H1 (cell line): ENCODE measurements around the gene SLC38A1. TPM values are rescaled to one million over a fixed set of nuclear protein-coding genes. Genes with fewer than 3 reads are reported as not detected.

Experiments
- CTCF ChIA-PET: fragments of 300-600 bp; sonication (Branson Sonifier 250); formaldehyde crosslinking; loops from one replicate; lab custom pipeline; 2021; ENCODE audit not compliant: partially characterized antibody; lab: Charles Lee
- POLR2A ChIA-PET: fragments of 300-600 bp; sonication (Branson Sonifier 250); formaldehyde crosslinking; loops from one replicate; lab custom pipeline; 2021; ENCODE audit warnings: inconsistent platforms; ENCODE audit not compliant: partially characterized antibody; lab: Charles Lee
- DNase-seq, 2 experiments: peaks; one replicate each; pipeline versions ENCODE4 v3.0.0 to v3.0.0-alpha.2; 2010 to 2022; ENCODE audit warnings: low spot score in 2 of 2, low read depth in 1 of 2, mixed read lengths in 1 of 2
- FAIRE-seq: peaks from 2 replicates; lab custom pipeline; 2011; peaks lifted over from hg19 to GRCh38; lab: Jason Lieb, UNC
- H2AFZ ChIP-seq: 2 replicates; pipeline ENCODE4 v1.8.1; 2012; ENCODE audit warnings: low read length, inconsistent platforms
- H2AK5ac ChIP-seq: 2 replicates; pipeline ENCODE4 v1.6.1; 2013; ENCODE audit warnings: low read depth, low read length
- H2BK120ac ChIP-seq: replicated peaks from 2 replicates; pipeline ENCODE3; 2013; ENCODE audit warnings: low read depth, low read length, inconsistent platforms
- H2BK12ac ChIP-seq: 2 replicates; pipeline ENCODE4 v1.6.1; 2013; ENCODE audit warnings: low read depth, low read length
- H2BK15ac ChIP-seq: 2 replicates; pipeline ENCODE4 v1.6.1; 2013; ENCODE audit warnings: low read length
- H2BK20ac ChIP-seq: 2 replicates; pipeline ENCODE4 v1.6.1; 2013; ENCODE audit warnings: low read length
- H2BK5ac ChIP-seq: 2 replicates; pipeline ENCODE4 v1.6.1; 2013; ENCODE audit warnings: low read depth, low read length
- H3K14ac ChIP-seq: 2 replicates; pipeline ENCODE4 v1.6.1; 2013; ENCODE audit warnings: inconsistent platforms; ENCODE audit not compliant: insufficient read length
- H3K18ac ChIP-seq: 2 replicates; pipeline ENCODE4 v1.6.1; 2013; ENCODE audit warnings: low read length; ENCODE audit errors: extremely low read depth
- H3K23ac ChIP-seq: 2 replicates; pipeline ENCODE4 v1.6.1; 2013; ENCODE audit warnings: inconsistent platforms; ENCODE audit not compliant: insufficient read length
- H3K23me2 ChIP-seq: 2 replicates; pipeline ENCODE4 v1.6.1; 2013; ENCODE audit warnings: low read depth, low read length
- H3K27ac ChIP-seq: 2 replicates; pipeline ENCODE4 v1.6.1; 2011; ENCODE audit warnings: low read depth, low read length, inconsistent platforms
- H3K27me3 ChIP-seq, 4 experiments: replicated peaks in 1 of 4; 1 replicate in 1 of 4; 2 replicates in 3 of 4; pipeline versions ENCODE4 v1.6.1 to v1.8.1; 2011 to 2013; ENCODE audit warnings: low read length in 3 of 4, mild to moderate bottlenecking in 3 of 4, inconsistent platforms in 2 of 4, mixed read lengths in 2 of 4, moderate library complexity in 1 of 4; ENCODE audit not compliant: control insufficient read depth in 3 of 4, insufficient read depth in 3 of 4; ENCODE audit errors: extremely low read depth in 1 of 4
- H3K36me3 ChIP-seq, 4 experiments: 2 replicates each; pipeline versions ENCODE4 v1.6.1 to v1.8.1; 2011 to 2013; ENCODE audit warnings: mild to moderate bottlenecking in 4 of 4, low read length in 3 of 4, moderate library complexity in 2 of 4, control low read depth in 1 of 4, inconsistent platforms in 1 of 4; ENCODE audit not compliant: insufficient read depth in 4 of 4, control insufficient read depth in 2 of 4
- H3K4ac ChIP-seq: replicated peaks from 2 replicates; pipeline ENCODE3; 2013; ENCODE audit warnings: low read length, low read depth, mixed read lengths, inconsistent platforms; ENCODE audit not compliant: insufficient read length
- H3K4me1 ChIP-seq, 4 experiments: replicated peaks in 1 of 4; 1 replicate in 1 of 4; 2 replicates in 3 of 4; pipeline versions ENCODE4 v1.6.1 to v1.8.1; 2011 to 2013; ENCODE audit warnings: low read length in 3 of 4, inconsistent platforms in 2 of 4, mixed read lengths in 1 of 4; ENCODE audit not compliant: insufficient read depth in 4 of 4, control insufficient read depth in 3 of 4
- H3K4me2 ChIP-seq, 2 experiments: 2 replicates each; pipeline versions ENCODE4 v1.6.1 to v1.8.1; 2011 to 2013; ENCODE audit warnings: low read depth in 2 of 2, low read length in 2 of 2, control low read depth in 1 of 2, inconsistent platforms in 1 of 2, mild to moderate bottlenecking in 1 of 2; ENCODE audit not compliant: insufficient read depth in 1 of 2
- H3K4me3 ChIP-seq, 4 experiments: fragments of 200-600, 300-600 bp in 1 of 4; sonication (generic), shearing (Covaris generic), sonication (Bioruptor Twin) in 1 of 4; 2 replicates each; pipeline versions ENCODE4 v1.5.1 to v1.8.1; 2011 to 2016; ENCODE audit warnings: low read length in 4 of 4, low read depth in 3 of 4, control low read depth in 2 of 4, inconsistent platforms in 2 of 4, mild to moderate bottlenecking in 2 of 4, mixed read lengths in 1 of 4, moderate library complexity in 1 of 4; ENCODE audit not compliant: insufficient read depth in 2 of 4; ENCODE audit errors: extremely low read depth in 1 of 4
- H3K56ac ChIP-seq: replicated peaks from 2 replicates; pipeline ENCODE3; 2013; ENCODE audit warnings: low read depth, mild to moderate bottlenecking, mixed read lengths, low read length, inconsistent platforms; ENCODE audit not compliant: insufficient read length
- H3K79me1 ChIP-seq: 2 replicates; pipeline ENCODE4 v1.6.1; 2013; ENCODE audit warnings: low read depth, low read length, control low read depth
- H3K79me2 ChIP-seq, 2 experiments: 2 replicates each; pipeline versions ENCODE4 v1.6.1 to v1.8.1; 2012 to 2013; ENCODE audit warnings: low read length in 2 of 2, mild to moderate bottlenecking in 2 of 2, inconsistent platforms in 1 of 2; ENCODE audit not compliant: insufficient read depth in 2 of 2, control insufficient read depth in 1 of 2
- H3K9ac ChIP-seq, 4 experiments: replicated peaks in 1 of 4; 1 replicate in 1 of 4; 2 replicates in 3 of 4; pipeline versions ENCODE4 v1.6.1 to v1.8.1; 2011 to 2013; ENCODE audit warnings: low read depth in 3 of 4, low read length in 3 of 4, control low read depth in 2 of 4, mild to moderate bottlenecking in 2 of 4, moderate library complexity in 2 of 4, inconsistent platforms in 1 of 4; ENCODE audit errors: extremely low read depth in 1 of 4
- H3K9me3 ChIP-seq, 2 experiments: 2 replicates each; pipeline versions ENCODE4 v1.6.1 to v1.8.1; 2012 to 2013; ENCODE audit warnings: mild to moderate bottlenecking in 2 of 2, moderate library complexity in 2 of 2, control low read depth in 1 of 2, inconsistent platforms in 1 of 2, low read depth in 1 of 2, low read length in 1 of 2, mixed read lengths in 1 of 2; ENCODE audit not compliant: insufficient read depth in 2 of 2
- H4K20me1 ChIP-seq, 2 experiments: replicated peaks in 1 of 2; 2 replicates each; pipeline versions ENCODE3 to v1.8.1; 2011 to 2013; ENCODE audit warnings: inconsistent platforms in 2 of 2, low read length in 2 of 2, mild to moderate bottlenecking in 1 of 2; ENCODE audit not compliant: insufficient read depth in 2 of 2, control insufficient read depth in 1 of 2
- H4K5ac ChIP-seq: 2 replicates; pipeline ENCODE4 v1.6.1; 2013; ENCODE audit warnings: low read length, low read depth, mixed read lengths, inconsistent platforms; ENCODE audit not compliant: insufficient read length
- H4K8ac ChIP-seq: 2 replicates; pipeline ENCODE4 v1.8.0; 2013; ENCODE audit warnings: mild to moderate bottlenecking, moderate library complexity, low read length, inconsistent platforms; ENCODE audit not compliant: insufficient read depth; ENCODE audit errors: extremely low read depth
- H4K91ac ChIP-seq: replicated peaks from 2 replicates; pipeline ENCODE3; 2013; ENCODE audit warnings: low read length, mixed read lengths, inconsistent platforms; ENCODE audit not compliant: insufficient read length
- CTBP2 ChIP-seq: IDR thresholded peaks from 2 replicates; pipeline ENCODE4 v1.7.0; 2011; ENCODE audit warnings: borderline replicate concordance, mild to moderate bottlenecking, moderate library complexity, mixed read lengths, low read length; ENCODE audit not compliant: insufficient read depth, insufficient read length
- WGBS, 2 experiments: shearing (Covaris generic) in 1 of 2; methylation state at CpG; one replicate each; pipeline versions ENCODE4 v1.1.6 to v1.1.7; 2013 to 2015; ENCODE audit warnings: low lambda C conversion rate in 2 of 2, mixed read lengths in 2 of 2, inconsistent platforms in 1 of 2, low coverage in 1 of 2, missing lambda C conversion rate in 1 of 2; ENCODE audit not compliant: insufficient replicate concordance in 2 of 2, insufficient coverage in 1 of 2, insufficient read length in 1 of 2; ENCODE audit errors: extremely low coverage in 1 of 2, missing lambda C conversion rate in 1 of 2; 5-methylcytosine and 5-hydroxymethylcytosine counted together
- polyA plus RNA-seq, 7 experiments: library from polyadenylated mRNA; depleted of rRNA in 3 of 7; stranded (reverse) in 5 of 7; unstranded in 2 of 7; fragments of >200 nt in 5 of 7; fragments of 200-250 nt in 2 of 7; gene quantifications; 1 replicate in 5 of 7; 2 replicates in 1 of 7; 4 replicates in 1 of 7; pipeline versions ENCODE4 v1.2.1 to v1.2.3, GENCODE V29; 2011 to 2013; ENCODE audit warnings: missing spikeins in 2 of 7, mixed read lengths in 2 of 7
- total RNA-seq: library from RNA; stranded (reverse); fragmentation: NEBNext Ultra II Directional; extraction: Animal tissue kit (Norgen Biotek cat#: 25700); gene quantifications from 2 replicates; pipeline ENCODE4 v1.2.1, GENCODE V29; 2021

The SLC38A1 gene
- total and polyA plus RNA-seq, 2 of the 8 experiments (the other 6 are each of a cell fraction or from before 2014, with no cell fraction given), result 83.4 to 242 TPM

GRCh38 chr12:46206471-46206870 lies 62.4 kb downstream of the SLC38A1 start:
- Histone ChIP-seq H3K27me3 (no peaks in the 10 kb centered on the region), H4K8ac (no peak overlapping the region), H3K14ac (no peak overlapping the region), H4K5ac (no peak overlapping the region), H2BK15ac (no peak overlapping the region), H2BK120ac (no peak overlapping the region), H3K23ac (no peak overlapping the region), H4K20me1 (peaks cover 4 to 11% of the 10 kb centered on the region in 2 experiments), H2BK20ac (no peak overlapping the region), H3K23me2 (no peaks in the 10 kb centered on the region), H2BK5ac (no peak overlapping the region), H2BK12ac (no peak overlapping the region), H3K79me2 (peaks cover 0 to 22% of the 10 kb centered on the region in 2 experiments; a peak in 2 of 4 replicates), H3K79me1 (peaks cover 2% of the 10 kb centered on the region; the same call in 1 of the 2 replicates), H3K36me3 (peaks cover 25 to 91% (median 65%) of the 10 kb centered on the region in 4 experiments), H2AFZ (no peak overlapping the region), H3K4me1 (peaks cover 0 to 4% (median 2%) of the 10 kb centered on the region in 4 experiments; a peak in 3 of 7 replicates), H3K4me2 (no peak overlapping the region), H3K9ac (no peak overlapping the region; a peak in 1 of 7 replicates), H3K4ac (no peak overlapping the region), H3K56ac (no peak overlapping the region), H3K9me3 (no peaks in the 10 kb centered on the region), H3K27ac (no peak overlapping the region), H3K18ac (no peak overlapping the region), H3K4me3 (no peak overlapping the region), H4K91ac (no peak overlapping the region), H2AK5ac (no peak overlapping the region)
- FAIRE-seq (no peak), DNase-seq (no peak)
- ChIA-PET POLR2A (interaction anchor here (0.7 kb wide), 1 partner anchor 11 kb away, joined by 3 read pairs; no protein-coding TSS in a partner anchor), CTCF (interaction anchor here (0.6 to 1.0 kb wide), 3 partner anchors 9 to 154 kb away, joined by 3 to 4 read pairs (median 3); no protein-coding TSS in a partner anchor)
- WGBS, 2 experiments, result 45% methylated on average over 3 of the region's 3 CpGs; no CpG with 5 or more reads in 1 of the 2 experiments
- no peak for TF ChIP-seq CTBP2
